NCI-H82 (cell line): Measurements from ENCODE around the gene ARFGEF3.
"Not testable (repeated sequence)": the region's sequence is repeated elsewhere in the genome, so short reads cannot be mapped to it uniquely, and the experiment has no call there.

Experiments used
- DNase-seq: peaks from one replicate; lab custom pipeline; 2025; lab: John Stamatoyannopoulos, UW

The ARFGEF3 gene

DNA sequence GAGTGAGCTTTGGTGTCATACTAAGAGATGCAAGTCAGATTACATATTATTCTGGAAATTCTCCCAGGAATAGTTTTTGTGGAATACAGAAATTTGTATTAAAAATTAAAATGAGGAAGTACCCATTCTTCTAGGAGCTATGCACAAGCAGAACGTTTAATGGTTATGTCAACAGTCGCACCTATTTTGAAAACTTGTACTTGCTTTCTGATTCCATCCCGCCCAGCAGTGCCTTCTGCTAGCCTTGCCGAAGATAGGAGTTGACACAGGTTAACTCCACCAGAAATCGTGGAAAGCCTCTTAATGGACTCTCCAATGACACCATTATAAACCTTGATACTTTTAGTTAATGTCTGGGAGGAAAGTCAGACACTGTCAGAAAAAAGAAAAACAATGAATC lies 49.9 kb downstream of the ARFGEF3 start:
- no peak for DNase-seq

- DNase-seq = not testable (repeated sequence)
Measured at GRCh38 chr6:138212530-138212929, 50.8 kb downstream of the ARFGEF3 start.

GRCh38 chr6:138215093-138215782 lies 53.5 kb downstream of the ARFGEF3 start:
- no peak for DNase-seq

GRCh38 chr6:138218449-138218848 lies 56.7 kb downstream of the ARFGEF3 start, which contains the start of gene PBOV1:
Gene PBOV1 (minus strand): TSS chr6:138218491. CDS start chr6:138218395, 96 bp downstream.
- no peak for DNase-seq

DNA sequence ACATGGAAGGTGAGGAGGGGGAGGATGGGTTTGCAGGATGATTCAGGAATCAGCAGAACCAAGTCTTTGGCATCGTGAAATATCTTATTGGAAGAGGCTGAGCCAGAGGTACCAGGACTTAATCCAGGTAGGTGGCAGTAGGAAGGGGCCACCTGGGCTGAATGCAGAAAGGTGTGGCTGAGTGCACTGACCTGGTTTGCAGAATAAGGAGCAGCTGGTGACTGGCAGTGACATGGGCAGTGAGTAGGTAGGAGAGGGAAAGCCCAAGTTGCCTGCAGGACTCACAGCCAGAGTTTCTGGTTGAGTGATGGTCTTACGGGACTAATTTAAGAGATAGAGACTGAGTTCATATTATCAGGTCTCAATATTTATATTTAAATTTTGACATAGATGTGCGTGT lies 57.7 kb downstream of the ARFGEF3 start:
- no peak for DNase-seq

DNA sequence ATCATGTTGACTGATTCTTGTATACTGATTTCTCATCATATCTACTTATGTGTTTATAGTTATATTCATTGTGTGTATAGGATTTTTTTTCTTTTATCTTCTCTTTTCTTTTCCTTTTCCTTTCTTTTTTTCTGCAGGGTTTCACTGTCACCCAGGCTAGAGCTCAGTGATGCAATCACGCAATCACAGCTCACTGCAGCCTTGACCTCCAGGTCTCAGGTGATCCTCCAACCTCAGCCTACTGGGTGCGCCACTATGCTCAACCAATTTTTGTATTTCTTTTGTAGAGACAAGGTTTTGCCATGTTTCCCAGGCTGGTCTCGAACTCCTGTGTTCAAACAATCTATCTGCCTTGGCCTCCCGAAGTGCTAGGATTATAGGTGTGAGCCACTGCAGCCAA lies 58.2 kb downstream of the ARFGEF3 start:
- no peak for DNase-seq

DNA sequence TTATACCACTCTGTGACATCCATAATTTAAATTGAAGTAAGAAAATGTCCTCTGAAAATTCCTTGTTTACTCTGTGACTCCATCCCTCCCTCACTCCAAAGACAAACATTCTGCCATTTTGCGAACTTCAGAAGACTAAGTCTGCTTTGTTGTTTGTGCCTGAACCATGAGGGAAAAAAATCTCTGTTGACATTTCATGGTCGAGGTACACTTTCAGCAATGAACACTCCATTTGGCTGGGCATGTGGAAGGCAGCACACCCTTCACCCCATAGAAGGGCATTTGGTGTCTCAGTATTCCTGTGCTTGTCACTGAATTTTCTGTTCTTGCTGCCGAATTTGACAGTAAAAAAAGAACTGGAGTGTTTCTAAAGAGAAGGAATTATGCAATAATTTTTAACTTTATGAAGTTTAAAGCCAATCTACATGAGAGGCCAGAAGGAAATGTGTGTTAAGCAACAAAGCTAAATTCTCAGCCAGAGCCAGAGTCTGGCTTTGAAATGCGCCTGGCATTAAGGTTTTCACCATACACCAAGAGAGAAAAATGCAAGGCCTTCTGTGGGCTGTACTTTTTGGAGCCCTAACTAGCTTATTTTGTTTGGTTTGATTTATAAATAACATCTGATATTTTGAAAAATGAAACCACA lies 61.3 kb downstream of the ARFGEF3 start:
- no peak for DNase-seq

GRCh38 chr6:138225953-138226352 lies 64.2 kb downstream of the ARFGEF3 start:
- DNase-seq = no peak

GRCh38 chr6:138226700-138227315 lies 65.1 kb downstream of the ARFGEF3 start:
- no peak for DNase-seq

GRCh38 chr6:138227316-138227781 lies 65.6 kb downstream of the ARFGEF3 start:
- no peak for DNase-seq

- no peak for DNase-seq
Measured at GRCh38 chr6:138229072-138229471, 67.3 kb downstream of the ARFGEF3 start.

GRCh38 chr6:138229663-138230179 lies 68.0 kb downstream of the ARFGEF3 start:
- DNase-seq = no peak

- no peak for DNase-seq
Measured at GRCh38 chr6:138230221-138230620, 68.5 kb downstream of the ARFGEF3 start.

GRCh38 chr6:138230759-138231380 lies 69.1 kb downstream of the ARFGEF3 start:
- no peak for DNase-seq

GRCh38 chr6:138231381-138231886 lies 69.7 kb downstream of the ARFGEF3 start:
- DNase-seq = no peak

- no peak for DNase-seq
Measured at GRCh38 chr6:138234363-138234762, 72.6 kb downstream of the ARFGEF3 start.

GRCh38 chr6:138235205-138235604 lies 73.5 kb downstream of the ARFGEF3 start:
- no peak for DNase-seq

DNA sequence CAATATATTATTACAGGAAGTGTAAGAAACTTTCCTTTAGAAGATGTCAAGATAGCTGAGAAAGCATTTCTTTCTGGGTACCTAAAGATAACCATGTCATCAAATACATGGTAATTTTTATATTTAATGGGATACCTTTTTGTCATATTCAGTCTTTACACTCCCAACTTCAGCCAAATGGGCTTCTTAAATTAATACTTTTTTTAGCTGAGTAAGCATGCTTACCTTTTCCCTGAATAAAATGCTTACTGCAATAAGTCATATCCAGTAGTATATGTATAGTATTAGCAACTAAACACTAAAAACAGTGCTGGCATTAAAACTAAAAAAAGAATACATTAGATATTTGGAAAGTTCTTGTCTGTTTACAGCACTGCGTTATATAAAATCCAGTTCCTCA lies 74.0 kb downstream of the ARFGEF3 start:
- no peak for DNase-seq

GRCh38 chr6:138237463-138237862 lies 75.7 kb downstream of the ARFGEF3 start:
- no peak for DNase-seq

GRCh38 chr6:138238368-138238767 lies 76.6 kb downstream of the ARFGEF3 start:
- DNase-seq = no peak

DNA sequence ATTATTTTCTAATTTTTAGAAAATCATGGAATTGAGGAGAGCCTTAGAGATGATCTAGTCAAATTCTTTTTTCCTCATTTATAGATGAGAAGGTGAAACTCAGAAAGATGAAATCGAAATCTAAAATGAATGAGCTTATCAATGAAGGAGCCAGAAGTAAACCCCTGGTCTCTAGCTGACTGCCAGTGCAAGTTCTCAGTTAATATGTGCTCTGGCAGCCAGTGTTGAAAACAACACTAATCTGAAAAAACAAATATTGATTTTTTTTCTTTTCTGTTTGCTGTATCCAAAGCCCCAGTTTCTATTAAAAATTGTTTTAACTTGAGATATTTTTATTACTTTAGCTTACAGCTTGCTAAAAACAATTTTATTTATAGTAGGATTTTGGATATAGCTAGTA lies 78.0 kb downstream of the ARFGEF3 start:
- no peak for DNase-seq
